ENCODE data around the gene TWSG1. TPM values are rescaled to one million over a fixed set of nuclear protein-coding genes. Genes with fewer than 3 reads are reported as not detected.

The TWSG1 gene
- total RNA-seq, 1 experiment from 2014 or later, result 19.3 TPM

GRCh38 chr18:9410515-9410914 lies 75.9 kb downstream of the TWSG1 start:
- ATAC-seq (no peak), DNase-seq (ENCODE audit: low spot score) (no peak)
- POLR2A ChIA-PET, result no interaction called here
- no peaks in the 10 kb centered on the region for H3K27me3 Mint-ChIP-seq (ENCODE audit: low read depth)
- H3K4me3 Mint-ChIP-seq, result no peak overlapping the region
- H3K27ac Mint-ChIP-seq, result no peak overlapping the region
- H3K9me3 Mint-ChIP-seq, result peaks cover 34% of the 10 kb centered on the region
- TF ChIP-seq TEAD4 (CRISPR knock-in tag; IDR thresholded peaks at IDR 0.05) (no peak), ARID4B (CRISPR knock-in tag; IDR thresholded peaks at IDR 0.05; ENCODE audit: borderline replicate concordance) (no peak), SMAD3 (CRISPR knock-in tag; IDR thresholded peaks at IDR 0.05; ENCODE audit: borderline replicate concordance) (no peak), ESRRA (CRISPR knock-in tag; IDR thresholded peaks at IDR 0.05; ENCODE audit: borderline replicate concordance) (no peak), ZNF671 (CRISPR knock-in tag; IDR thresholded peaks at IDR 0.05) (no peak), HMGA2 (CRISPR knock-in tag; IDR thresholded peaks at IDR 0.05) (no peak), FOXJ3 (CRISPR knock-in tag; IDR thresholded peaks at IDR 0.05; ENCODE audit: borderline replicate concordance) (no peak), ZNF121 (CRISPR knock-in tag; IDR thresholded peaks at IDR 0.05) (no peak), E2F1 (CRISPR knock-in tag; IDR thresholded peaks at IDR 0.05) (no peak), ZSCAN18 (CRISPR knock-in tag; IDR thresholded peaks at IDR 0.05) (no peak), GABPB1 (CRISPR knock-in tag; IDR thresholded peaks at IDR 0.05) (no peak), TEAD1 (CRISPR knock-in tag; IDR thresholded peaks at IDR 0.05) (no peak), ZNF232 (CRISPR knock-in tag; IDR thresholded peaks at IDR 0.05) (no peak), CDX4 (CRISPR knock-in tag; IDR thresholded peaks at IDR 0.05; ENCODE audit: borderline replicate concordance) (no peak), NR3C1 (CRISPR knock-in tag; conservative IDR thresholded peaks at IDR 0.05; ENCODE audit: low read depth) (no peak), CREB1 (CRISPR knock-in tag; IDR thresholded peaks at IDR 0.05) (no peak)
- TF ChIP-seq, protein P1, sequence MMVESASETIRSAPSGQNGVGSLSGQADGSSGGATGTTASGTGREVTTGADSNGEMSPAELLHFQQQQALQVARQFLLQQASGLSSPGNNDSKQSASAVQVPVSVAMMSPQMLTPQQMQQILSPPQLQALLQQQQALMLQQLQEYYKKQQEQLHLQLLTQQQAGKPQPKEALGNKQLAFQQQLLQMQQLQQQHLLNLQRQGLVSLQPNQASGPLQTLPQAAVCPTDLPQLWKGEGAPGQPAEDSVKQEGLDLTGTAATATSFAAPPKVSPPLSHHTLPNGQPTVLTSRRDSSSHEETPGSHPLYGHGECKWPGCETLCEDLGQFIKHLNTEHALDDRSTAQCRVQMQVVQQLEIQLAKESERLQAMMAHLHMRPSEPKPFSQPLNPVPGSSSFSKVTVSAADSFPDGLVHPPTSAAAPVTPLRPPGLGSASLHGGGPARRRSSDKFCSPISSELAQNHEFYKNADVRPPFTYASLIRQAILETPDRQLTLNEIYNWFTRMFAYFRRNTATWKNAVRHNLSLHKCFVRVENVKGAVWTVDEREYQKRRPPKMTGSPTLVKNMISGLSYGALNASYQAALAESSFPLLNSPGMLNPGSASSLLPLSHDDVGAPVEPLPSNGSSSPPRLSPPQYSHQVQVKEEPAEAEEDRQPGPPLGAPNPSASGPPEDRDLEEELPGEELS (CRISPR knock-in tag; IDR thresholded peaks at IDR 0.05), result no peak
- TF ChIP-seq, protein P2, sequence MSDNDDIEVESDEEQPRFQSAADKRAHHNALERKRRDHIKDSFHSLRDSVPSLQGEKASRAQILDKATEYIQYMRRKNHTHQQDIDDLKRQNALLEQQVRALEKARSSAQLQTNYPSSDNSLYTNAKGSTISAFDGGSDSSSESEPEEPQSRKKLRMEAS (CRISPR knock-in tag; IDR thresholded peaks at IDR 0.05), result no peak
- TF ChIP-seq, protein P3, sequence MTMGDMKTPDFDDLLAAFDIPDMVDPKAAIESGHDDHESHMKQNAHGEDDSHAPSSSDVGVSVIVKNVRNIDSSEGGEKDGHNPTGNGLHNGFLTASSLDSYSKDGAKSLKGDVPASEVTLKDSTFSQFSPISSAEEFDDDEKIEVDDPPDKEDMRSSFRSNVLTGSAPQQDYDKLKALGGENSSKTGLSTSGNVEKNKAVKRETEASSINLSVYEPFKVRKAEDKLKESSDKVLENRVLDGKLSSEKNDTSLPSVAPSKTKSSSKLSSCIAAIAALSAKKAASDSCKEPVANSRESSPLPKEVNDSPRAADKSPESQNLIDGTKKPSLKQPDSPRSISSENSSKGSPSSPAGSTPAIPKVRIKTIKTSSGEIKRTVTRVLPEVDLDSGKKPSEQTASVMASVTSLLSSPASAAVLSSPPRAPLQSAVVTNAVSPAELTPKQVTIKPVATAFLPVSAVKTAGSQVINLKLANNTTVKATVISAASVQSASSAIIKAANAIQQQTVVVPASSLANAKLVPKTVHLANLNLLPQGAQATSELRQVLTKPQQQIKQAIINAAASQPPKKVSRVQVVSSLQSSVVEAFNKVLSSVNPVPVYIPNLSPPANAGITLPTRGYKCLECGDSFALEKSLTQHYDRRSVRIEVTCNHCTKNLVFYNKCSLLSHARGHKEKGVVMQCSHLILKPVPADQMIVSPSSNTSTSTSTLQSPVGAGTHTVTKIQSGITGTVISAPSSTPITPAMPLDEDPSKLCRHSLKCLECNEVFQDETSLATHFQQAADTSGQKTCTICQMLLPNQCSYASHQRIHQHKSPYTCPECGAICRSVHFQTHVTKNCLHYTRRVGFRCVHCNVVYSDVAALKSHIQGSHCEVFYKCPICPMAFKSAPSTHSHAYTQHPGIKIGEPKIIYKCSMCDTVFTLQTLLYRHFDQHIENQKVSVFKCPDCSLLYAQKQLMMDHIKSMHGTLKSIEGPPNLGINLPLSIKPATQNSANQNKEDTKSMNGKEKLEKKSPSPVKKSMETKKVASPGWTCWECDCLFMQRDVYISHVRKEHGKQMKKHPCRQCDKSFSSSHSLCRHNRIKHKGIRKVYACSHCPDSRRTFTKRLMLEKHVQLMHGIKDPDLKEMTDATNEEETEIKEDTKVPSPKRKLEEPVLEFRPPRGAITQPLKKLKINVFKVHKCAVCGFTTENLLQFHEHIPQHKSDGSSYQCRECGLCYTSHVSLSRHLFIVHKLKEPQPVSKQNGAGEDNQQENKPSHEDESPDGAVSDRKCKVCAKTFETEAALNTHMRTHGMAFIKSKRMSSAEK (CRISPR knock-in tag; IDR thresholded peaks at IDR 0.05; ENCODE audit: borderline replicate concordance), result no peak
- no peaks in the 10 kb centered on the region for H3K4me1 Mint-ChIP-seq
- CTCF ChIA-PET, result no interaction called here
- peaks cover 14% of the 10 kb centered on the region for H3K36me3 Mint-ChIP-seq
